ENCODE data around the gene ARL3.
"Not testable (repeated sequence)": the region's sequence is repeated elsewhere in the genome, so short reads cannot be mapped to it uniquely, and the experiment has no call there.

Gene ARL3

GRCh38 chr10:102713814-102714620, at the start of gene ARL3:
TSS of gene ARL3 (minus strand) at chr10:102714397. CDS start at chr10:102714275, 122 bp downstream.
- DNase-seq (ENCODE audit: low spot score) = peak; percentile 99

- no peak for DNase-seq (ENCODE audit: low spot score)
Measured at GRCh38 chr10:102763037-102763607, 48.9 kb upstream of the ARL3 start.

GRCh38 chr10:102762401-102763015, 48.3 kb upstream of the ARL3 start:
- DNase-seq (ENCODE audit: low spot score) = no peak

- DNase-seq (ENCODE audit: low spot score) = no peak
Measured at GRCh38 chr10:102761981-102762380, 47.8 kb upstream of the ARL3 start.

- no peak for DNase-seq (ENCODE audit: low spot score)
Measured at GRCh38 chr10:102759497-102760210, 45.5 kb upstream of the ARL3 start.

- DNase-seq (ENCODE audit: low spot score) = not testable (repeated sequence)
Measured at GRCh38 chr10:102758933-102759262, 44.7 kb upstream of the ARL3 start.

GRCh38 chr10:102758240-102758932, 44.2 kb upstream of the ARL3 start:
- no peak for DNase-seq (ENCODE audit: low spot score)

GRCh38 chr10:102757323-102757722, 43.1 kb upstream of the ARL3 start:
- DNase-seq (ENCODE audit: low spot score) = no peak

GRCh38 chr10:102753718-102754117, 39.5 kb upstream of the ARL3 start:
- no peak for DNase-seq (ENCODE audit: low spot score)

- DNase-seq (ENCODE audit: low spot score) = peak; percentile 55
Measured at GRCh38 chr10:102752934-102753664, 38.9 kb upstream of the ARL3 start.

GRCh38 chr10:102752266-102752930, 38.2 kb upstream of the ARL3 start:
- DNase-seq (ENCODE audit: low spot score) = no peak

- no peak for DNase-seq (ENCODE audit: low spot score)
Measured at GRCh38 chr10:102745157-102745556, 31.0 kb upstream of the ARL3 start.

- no peak for DNase-seq (ENCODE audit: low spot score)
Measured at GRCh38 chr10:102744374-102745051, 30.3 kb upstream of the ARL3 start.

GRCh38 chr10:102743588-102744373, 29.6 kb upstream of the ARL3 start, which contains the start of gene WBP1L:
TSS of gene WBP1L (plus strand) at chr10:102743948. CDS start at chr10:102744054, 106 bp downstream.
- DNase-seq (ENCODE audit: low spot score) = peak; percentile 98

- no peak for DNase-seq (ENCODE audit: low spot score)
Measured at GRCh38 chr10:102743078-102743587, 28.9 kb upstream of the ARL3 start.

- not testable (repeated sequence) for DNase-seq (ENCODE audit: low spot score)
Measured at GRCh38 chr10:102742313-102742712, 28.1 kb upstream of the ARL3 start.

GRCh38 chr10:102741726-102742237, 27.6 kb upstream of the ARL3 start:
- no peak for DNase-seq (ENCODE audit: low spot score)

- no peak for DNase-seq (ENCODE audit: low spot score)
Measured at GRCh38 chr10:102740229-102740628, 26.0 kb upstream of the ARL3 start.

GRCh38 chr10:102738692-102739121, 24.5 kb upstream of the ARL3 start:
- DNase-seq (ENCODE audit: low spot score) = no peak
